H9 (cell line): Measurements from ENCODE around the gene LTBP4. TPM values are rescaled to one million over a fixed set of nuclear protein-coding genes. Genes with fewer than 3 reads are reported as not detected.
A peak's percentile ranks its signal among the peaks of the same experiment; 100 is the strongest.

Experiments
- DNase-seq: peaks from one replicate; pipeline ENCODE4 v3.0.0-alpha.2; 2017
- H2AFZ ChIP-seq: one replicate; pipeline ENCODE4 v1.6.1; 2013; ENCODE audit warnings: mild to moderate bottlenecking, low read length, control low read depth, moderate library complexity
- H2AK5ac ChIP-seq: 2 replicates; pipeline ENCODE4 v1.6.1; 2013; ENCODE audit warnings: low read length, control low read depth, mixed read lengths; ENCODE audit not compliant: insufficient read length
- H2BK120ac ChIP-seq: one replicate; pipeline ENCODE4 v1.6.1; 2013; ENCODE audit warnings: low read depth, mild to moderate bottlenecking, low read length, control low read depth, inconsistent platforms; ENCODE audit not compliant: poor library complexity, severe bottlenecking
- H2BK12ac ChIP-seq: 2 replicates; pipeline ENCODE4 v1.6.1; 2013; ENCODE audit warnings: low read length, control low read depth, mixed read lengths, low read depth; ENCODE audit not compliant: insufficient read length
- H2BK15ac ChIP-seq: 2 replicates; pipeline ENCODE4 v1.6.1; 2013; ENCODE audit warnings: low read depth, low read length, control low read depth
- H2BK20ac ChIP-seq: one replicate; pipeline ENCODE4 v1.6.1; 2013; ENCODE audit warnings: low read depth, mild to moderate bottlenecking, low read length, control low read depth, inconsistent platforms; ENCODE audit not compliant: poor library complexity, severe bottlenecking
- H2BK5ac ChIP-seq: 2 replicates; pipeline ENCODE4 v1.6.1; 2013; ENCODE audit warnings: low read length, control low read depth, mixed read lengths; ENCODE audit not compliant: insufficient read length
- H3K14ac ChIP-seq: 2 replicates; pipeline ENCODE4 v1.6.1; 2013; ENCODE audit warnings: low read length, control low read depth; ENCODE audit not compliant: insufficient read depth
- H3K18ac ChIP-seq: 2 replicates; pipeline ENCODE4 v1.6.1; 2013; ENCODE audit warnings: low read depth, mild to moderate bottlenecking, mixed read lengths, low read length, control low read depth; ENCODE audit not compliant: insufficient read length
- H3K23ac ChIP-seq: 2 replicates; pipeline ENCODE4 v1.6.1; 2013; ENCODE audit warnings: low read length, control low read depth, mixed read lengths, low read depth; ENCODE audit not compliant: insufficient read length
- H3K23me2 ChIP-seq: 2 replicates; pipeline ENCODE4 v1.6.1; 2013; ENCODE audit warnings: low read depth, mild to moderate bottlenecking, mixed read lengths, low read length, control low read depth; ENCODE audit not compliant: insufficient read length, poor library complexity, severe bottlenecking
- H3K27ac ChIP-seq: 2 replicates; pipeline ENCODE4 v1.5.1; 2013; ENCODE audit warnings: low read length, control low read depth, mixed read lengths, low read depth; ENCODE audit not compliant: insufficient read length
- H3K27me3 ChIP-seq: 2 replicates; pipeline ENCODE4 v1.6.1; 2013; ENCODE audit warnings: low read length, control low read depth, inconsistent platforms; ENCODE audit not compliant: insufficient read depth
- H3K4ac ChIP-seq: 2 replicates; pipeline ENCODE4 v1.6.1; 2013; ENCODE audit warnings: low read depth, mild to moderate bottlenecking, control low read depth, inconsistent platforms, low read length, moderate library complexity
- H3K4me1 ChIP-seq: 2 replicates; pipeline ENCODE4 v1.6.1; 2013; ENCODE audit warnings: low read length, control low read depth, inconsistent platforms; ENCODE audit not compliant: insufficient read depth
- H3K4me2 ChIP-seq: 2 replicates; pipeline ENCODE4 v1.6.1; 2013; ENCODE audit warnings: low read length, control low read depth, mixed read lengths; ENCODE audit not compliant: insufficient read length, insufficient read depth
- H3K56ac ChIP-seq: 2 replicates; pipeline ENCODE4 v1.6.1; 2013; ENCODE audit warnings: low read depth, mild to moderate bottlenecking, mixed read lengths, low read length, control low read depth; ENCODE audit not compliant: insufficient read length
- H3K79me1 ChIP-seq: 2 replicates; pipeline ENCODE4 v1.6.1; 2013; ENCODE audit warnings: low read depth, mild to moderate bottlenecking, moderate library complexity, low read length, control low read depth, inconsistent platforms; ENCODE audit not compliant: insufficient read depth, poor library complexity, severe bottlenecking
- H3K79me2 ChIP-seq: 2 replicates; pipeline ENCODE4 v1.6.1; 2013; ENCODE audit warnings: low read length, control low read depth, inconsistent platforms; ENCODE audit not compliant: insufficient read depth
- H3K9ac ChIP-seq: 2 replicates; pipeline ENCODE4 v1.6.1; 2013; ENCODE audit warnings: low read length, control low read depth, mixed read lengths; ENCODE audit not compliant: insufficient read length; ENCODE audit errors: extremely low read depth
- H3K9me3 ChIP-seq: one replicate; pipeline ENCODE4 v1.6.1; 2013; ENCODE audit warnings: low read depth, low read length, inconsistent platforms; ENCODE audit not compliant: control insufficient read depth
- H3T11ph ChIP-seq: one replicate; pipeline ENCODE4 v1.6.1; 2013; ENCODE audit warnings: mild to moderate bottlenecking, low read length, control low read depth, inconsistent platforms
- H4K20me1 ChIP-seq: one replicate; pipeline ENCODE4 v1.6.1; 2013; ENCODE audit not compliant: control insufficient read depth, insufficient read length, insufficient read depth
- H4K5ac ChIP-seq: 2 replicates; pipeline ENCODE4 v1.6.1; 2013; ENCODE audit warnings: low read depth, mild to moderate bottlenecking, mixed read lengths, low read length, control low read depth; ENCODE audit not compliant: insufficient read length
- H4K8ac ChIP-seq: replicated peaks from 2 replicates; pipeline ENCODE4 v1.6.1; 2013; ENCODE audit warnings: low read length, control low read depth, mixed read lengths, low read depth; ENCODE audit not compliant: insufficient read length
- H4K91ac ChIP-seq: 2 replicates; pipeline ENCODE4 v1.6.1; 2013; ENCODE audit warnings: low read depth, mild to moderate bottlenecking, moderate library complexity, mixed read lengths, low read length, control low read depth; ENCODE audit not compliant: insufficient read length
- H3K27ac Mint-ChIP-seq, 3 experiments: 2 replicates in 2 of 3; 3 replicates in 1 of 3; pipeline ENCODE4 v1.8.0; 2020 to 2021; ENCODE audit warnings: mixed read lengths in 3 of 3, mild to moderate bottlenecking in 1 of 3, moderate library complexity in 1 of 3
- H3K27me3 Mint-ChIP-seq: 2 replicates; pipeline ENCODE4 v1.8.0; 2021; ENCODE audit warnings: low read depth, mild to moderate bottlenecking, moderate library complexity, mixed read lengths
- H3K36me3 Mint-ChIP-seq, 3 experiments: 2 replicates in 2 of 3; 3 replicates in 1 of 3; pipeline ENCODE4 v1.8.0; 2020 to 2021; ENCODE audit warnings: low read depth in 3 of 3, mixed read lengths in 3 of 3; ENCODE audit not compliant: insufficient read depth in 1 of 3
- H3K4me1 Mint-ChIP-seq, 2 experiments: 2 replicates each; pipeline ENCODE4 v1.8.0; 2020; ENCODE audit warnings: mixed read lengths in 2 of 2
- H3K4me3 Mint-ChIP-seq, 2 experiments: 2 replicates in 1 of 2; 3 replicates in 1 of 2; pipeline ENCODE4 v1.8.0; 2020 to 2021; ENCODE audit warnings: mild to moderate bottlenecking in 2 of 2, mixed read lengths in 2 of 2, moderate library complexity in 1 of 2
- H3K9me3 Mint-ChIP-seq, 2 experiments: 2 replicates in 1 of 2; 3 replicates in 1 of 2; pipeline ENCODE4 v1.8.0; 2020; ENCODE audit warnings: mild to moderate bottlenecking in 2 of 2, mixed read lengths in 2 of 2, moderate library complexity in 1 of 2
- WGBS: extraction: QIAGEN DNeasy Blood & Tissue Kit; methylation state at CpG from one replicate; pipeline ENCODE4 v1.1.7; 2013; ENCODE audit warnings: missing lambda C conversion rate, low lambda C conversion rate, mixed read lengths; ENCODE audit not compliant: insufficient read length; ENCODE audit errors: extremely low coverage; 5-methylcytosine and 5-hydroxymethylcytosine counted together
- total RNA-seq: library from RNA; stranded (reverse); gene quantifications from 2 replicates; pipeline ENCODE4 v1.2.1, GENCODE V29; 2021
- TF ChIP-seq, protein P1 (sequence below): fragments of 200-600 bp; sonication (generic); conservative IDR thresholded peaks from 3 replicates; pipeline ENCODE4 v1.8.0; 2021; ENCODE audit warnings: antibody characterized with exemption, mild to moderate bottlenecking

The LTBP4 gene
- total RNA-seq, 1 experiment from 2014 or later = 129 TPM

DNA sequence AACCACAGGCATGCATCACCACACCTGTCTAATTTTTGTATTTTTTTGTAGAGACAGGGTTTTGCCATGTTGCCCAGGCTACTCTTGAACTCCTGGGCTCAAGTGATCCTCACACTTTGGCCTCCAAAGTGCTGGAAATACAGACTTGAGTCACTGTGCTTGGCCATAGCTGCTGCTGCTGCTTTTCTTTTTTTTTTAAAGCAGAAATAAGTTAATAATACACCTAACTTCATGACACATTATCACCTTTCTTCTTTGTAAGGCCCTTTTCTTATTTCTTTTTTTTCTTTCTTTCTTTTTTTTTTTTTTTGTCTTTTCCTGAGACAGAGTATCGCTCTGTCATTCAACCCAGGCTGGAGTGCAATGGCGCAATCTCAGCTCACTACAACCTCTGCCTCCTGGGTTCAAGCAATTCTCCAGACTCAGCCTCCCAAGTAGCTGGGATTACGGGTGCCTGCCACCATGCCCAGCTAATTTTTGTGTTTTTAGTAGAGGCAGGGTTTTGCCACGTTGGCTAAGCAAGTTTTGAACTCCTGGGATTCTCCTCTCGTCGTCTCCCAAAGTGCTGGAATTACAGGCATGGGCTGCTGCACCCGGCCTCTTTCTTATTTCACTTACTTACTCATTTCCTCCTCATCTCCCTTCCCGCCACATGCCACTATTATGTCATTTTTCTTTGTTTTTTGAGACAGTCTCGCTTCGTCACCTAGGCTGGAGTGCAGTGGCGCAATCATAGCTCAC is 15.8 kb upstream of the LTBP4 start:
- Histone ChIP-seq H4K8ac (no peak overlapping the region), H3K27ac (no peak overlapping the region), H3K4ac (no peak overlapping the region), H3K4me2 (no peak overlapping the region), H3K9me3 (no peaks in the 10 kb centered on the region), H2BK120ac (no peak overlapping the region), H3K18ac (no peak overlapping the region), H2AK5ac (no peak overlapping the region), H3K27me3 (no peaks in the 10 kb centered on the region), H3T11ph (no peak overlapping the region), H3K9ac (no peak overlapping the region), H2BK5ac (no peak overlapping the region), H4K5ac (no peak overlapping the region), H3K23ac (no peak overlapping the region), H3K14ac (no peak overlapping the region), H3K56ac (no peak overlapping the region), H2BK15ac (no peak overlapping the region), H4K20me1 (no peaks in the 10 kb centered on the region), H3K4me1 (no peaks in the 10 kb centered on the region), H2BK20ac (no peak overlapping the region), H3K23me2 (no peaks in the 10 kb centered on the region), H2AFZ (no peak overlapping the region), H3K79me1 (no peaks in the 10 kb centered on the region), H4K91ac (no peak overlapping the region), H3K79me2 (no peaks in the 10 kb centered on the region), H2BK12ac (no peak overlapping the region)
- Mint-ChIP-seq H3K27me3 (no peaks in the 10 kb centered on the region; the same call in 1 of the 2 replicates), H3K4me1 (no peaks in the 10 kb centered on the region), H3K9me3 (no peaks in the 10 kb centered on the region), H3K27ac (peak overlapping the region in 1 of 3 experiments; percentile 69; a peak in 1 of 7 replicates), H3K4me3 (no peak overlapping the region), H3K36me3 (peaks cover 35 to 83% (median 61%) of the 10 kb centered on the region in 3 experiments)
- WGBS = no CpG with 5 or more reads among the region's 11 CpGs
- DNase-seq = no peak
- TF ChIP-seq, protein P1, sequence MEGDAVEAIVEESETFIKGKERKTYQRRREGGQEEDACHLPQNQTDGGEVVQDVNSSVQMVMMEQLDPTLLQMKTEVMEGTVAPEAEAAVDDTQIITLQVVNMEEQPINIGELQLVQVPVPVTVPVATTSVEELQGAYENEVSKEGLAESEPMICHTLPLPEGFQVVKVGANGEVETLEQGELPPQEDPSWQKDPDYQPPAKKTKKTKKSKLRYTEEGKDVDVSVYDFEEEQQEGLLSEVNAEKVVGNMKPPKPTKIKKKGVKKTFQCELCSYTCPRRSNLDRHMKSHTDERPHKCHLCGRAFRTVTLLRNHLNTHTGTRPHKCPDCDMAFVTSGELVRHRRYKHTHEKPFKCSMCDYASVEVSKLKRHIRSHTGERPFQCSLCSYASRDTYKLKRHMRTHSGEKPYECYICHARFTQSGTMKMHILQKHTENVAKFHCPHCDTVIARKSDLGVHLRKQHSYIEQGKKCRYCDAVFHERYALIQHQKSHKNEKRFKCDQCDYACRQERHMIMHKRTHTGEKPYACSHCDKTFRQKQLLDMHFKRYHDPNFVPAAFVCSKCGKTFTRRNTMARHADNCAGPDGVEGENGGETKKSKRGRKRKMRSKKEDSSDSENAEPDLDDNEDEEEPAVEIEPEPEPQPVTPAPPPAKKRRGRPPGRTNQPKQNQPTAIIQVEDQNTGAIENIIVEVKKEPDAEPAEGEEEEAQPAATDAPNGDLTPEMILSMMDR = no peak
